Measurements from ENCODE around the gene ESPNL.
"Not testable (repeated sequence)": the region's sequence is repeated elsewhere in the genome, so short reads cannot be mapped to it uniquely, and the experiment has no call there.

ESPNL gene

GRCh38 chr2:238161291-238162051 lies 61.3 kb downstream of the ESPNL start:
- DNase-seq, result no peak

GRCh38 chr2:238162251-238162845 lies 62.2 kb downstream of the ESPNL start:
- no peak for DNase-seq

GRCh38 chr2:238162846-238163441 lies 62.8 kb downstream of the ESPNL start:
- no peak for DNase-seq

GRCh38 chr2:238163481-238164198 lies 63.5 kb downstream of the ESPNL start:
- DNase-seq, result no peak

GRCh38 chr2:238164906-238165287 lies 64.8 kb downstream of the ESPNL start:
- DNase-seq, result no peak

GRCh38 chr2:238165288-238165921 lies 65.3 kb downstream of the ESPNL start:
- DNase-seq, result no peak

- DNase-seq, result no peak
Measured at GRCh38 chr2:238166391-238167343, 66.5 kb downstream of the ESPNL start.

- no peak for DNase-seq
Measured at GRCh38 chr2:238167344-238167715, 67.2 kb downstream of the ESPNL start.

- no peak for DNase-seq
Measured at GRCh38 chr2:238167761-238168160, 67.6 kb downstream of the ESPNL start.

GRCh38 chr2:238168196-238169047 lies 68.3 kb downstream of the ESPNL start:
- DNase-seq, result no peak

GRCh38 chr2:238169048-238169707 lies 69.0 kb downstream of the ESPNL start:
- DNase-seq, result no peak

- no peak for DNase-seq
Measured at GRCh38 chr2:238169708-238170251, 69.6 kb downstream of the ESPNL start.

GRCh38 chr2:238170386-238171071 lies 70.4 kb downstream of the ESPNL start:
- no peak for DNase-seq

- DNase-seq, result not testable (repeated sequence)
Measured at GRCh38 chr2:238171072-238171431, 70.9 kb downstream of the ESPNL start.

GRCh38 chr2:238171575-238172187 lies 71.5 kb downstream of the ESPNL start:
- no peak for DNase-seq

- no peak for DNase-seq
Measured at GRCh38 chr2:238172439-238172838, 72.3 kb downstream of the ESPNL start.

- no peak for DNase-seq
Measured at GRCh38 chr2:238173692-238174091, 73.6 kb downstream of the ESPNL start.

- DNase-seq, result no peak
Measured at GRCh38 chr2:238174291-238174690, 74.2 kb downstream of the ESPNL start.

GRCh38 chr2:238174701-238175100 lies 74.6 kb downstream of the ESPNL start:
- no peak for DNase-seq
